HG02623 (cell line): ENCODE results near the gene KIAA0513.

Experiments
- ATAC-seq: cut with Tn5 transposase; IDR thresholded peaks from one replicate; pipeline ENCODE4 v1.9.1; 2021; ENCODE audit warnings: moderate library complexity; ENCODE audit not compliant: unreplicated experiment

The KIAA0513 gene

GRCh38 chr16:85066346-85066885 lies 38.8 kb downstream of the KIAA0513 start:
- no peak for ATAC-seq

- no peak for ATAC-seq
Measured at GRCh38 chr16:85067024-85067423, 39.4 kb downstream of the KIAA0513 start.

GRCh38 chr16:85067426-85067825 lies 39.8 kb downstream of the KIAA0513 start:
- ATAC-seq: no peak

- no peak for ATAC-seq
Measured at GRCh38 chr16:85068746-85069145, 41.2 kb downstream of the KIAA0513 start.

- no peak for ATAC-seq
Measured at GRCh38 chr16:85069171-85069570, 41.6 kb downstream of the KIAA0513 start.

- ATAC-seq: no peak
Measured at GRCh38 chr16:85072076-85072860, 44.7 kb downstream of the KIAA0513 start.

- no peak for ATAC-seq
Measured at GRCh38 chr16:85072947-85073346, 45.4 kb downstream of the KIAA0513 start.

GRCh38 chr16:85074225-85074914 lies 46.8 kb downstream of the KIAA0513 start:
- no peak for ATAC-seq

GRCh38 chr16:85075236-85075924 lies 47.8 kb downstream of the KIAA0513 start:
- no peak for ATAC-seq

- ATAC-seq: no peak
Measured at GRCh38 chr16:85077039-85077438, 49.4 kb downstream of the KIAA0513 start.

- ATAC-seq: no peak
Measured at GRCh38 chr16:85077576-85078125, 50.1 kb downstream of the KIAA0513 start.

- no peak for ATAC-seq
Measured at GRCh38 chr16:85078226-85078625, 50.6 kb downstream of the KIAA0513 start.

- no peak for ATAC-seq
Measured at GRCh38 chr16:85078952-85079351, 51.4 kb downstream of the KIAA0513 start.

- ATAC-seq: no peak
Measured at GRCh38 chr16:85079785-85080570, 52.4 kb downstream of the KIAA0513 start.

- ATAC-seq: no peak
Measured at GRCh38 chr16:85081038-85081437, 53.4 kb downstream of the KIAA0513 start.

GRCh38 chr16:85081765-85082164 lies 54.2 kb downstream of the KIAA0513 start:
- ATAC-seq: no peak

- ATAC-seq: no peak
Measured at GRCh38 chr16:85082173-85083050, 54.8 kb downstream of the KIAA0513 start.

GRCh38 chr16:85083051-85083639 lies 55.5 kb downstream of the KIAA0513 start:
- ATAC-seq: no peak
